HEK293 (cell line): Measurements from ENCODE around the gene ANTXR1.

Source experiments
- CTCF ChIA-PET: fragments of 350-600 bp; formaldehyde crosslinking; extraction: SDS; loops from one replicate; lab custom pipeline; 2021; ENCODE audit warnings: antibody characterized with exemption; lab: Yijun Ruan, JAX
- POLR2A ChIA-PET: fragments of 300-600 bp; formaldehyde crosslinking; extraction: SDS; loops from one replicate; lab custom pipeline; 2020; ENCODE audit warnings: antibody characterized with exemption, inconsistent platforms; lab: Yijun Ruan, JAX
- H3K27ac ChIP-seq: fragments of 200-500 bp; sonication (Bioruptor generic); 2 replicates; pipeline ENCODE4 v1.5.1; 2014; ENCODE audit warnings: low read depth, low read length, control low read depth, inconsistent platforms; ENCODE audit errors: extremely low read depth
- H3K36me3 ChIP-seq, 2 experiments: fragments of 200-500 bp in 1 of 2; sonication (Bioruptor generic) in 1 of 2; 1 replicate in 1 of 2; 2 replicates in 1 of 2; pipeline ENCODE4 v1.5.1; 2014 to 2017; ENCODE audit warnings: inconsistent platforms in 2 of 2, low read length in 2 of 2; ENCODE audit not compliant: control insufficient read depth in 2 of 2, insufficient read depth in 1 of 2
- H3K4me1 ChIP-seq: fragments of 200-500 bp; sonication (Bioruptor generic); 2 replicates; pipeline ENCODE4 v1.5.1; 2014; ENCODE audit warnings: mild to moderate bottlenecking, low read length, inconsistent platforms; ENCODE audit not compliant: control insufficient read depth, insufficient read depth
- H3K4me3 ChIP-seq: 2 replicates; pipeline ENCODE4 v1.5.1; 2011; ENCODE audit warnings: low read depth, mild to moderate bottlenecking, control low read depth, low read length, moderate library complexity
- H3K9me3 ChIP-seq: fragments of 200-500 bp; sonication (Bioruptor generic); 2 replicates; pipeline ENCODE4 v1.5.1; 2014; ENCODE audit warnings: low read depth, low read length, inconsistent platforms; ENCODE audit not compliant: control insufficient read depth, insufficient read depth
- GLI2 ChIP-seq: fragments of 450-650 bp; formaldehyde crosslinking; IDR thresholded peaks from 2 replicates; pipeline ENCODE4; 2017; ENCODE audit warnings: missing biosample characterization, missing genetic modification characterization, low read depth, borderline replicate concordance
- HIC1 ChIP-seq: fragments of 450-650 bp; formaldehyde crosslinking; IDR thresholded peaks from 2 replicates; pipeline ENCODE4 v1.5.1; 2016; ENCODE audit warnings: missing biosample characterization, missing genetic modification characterization
- KLF16 ChIP-seq: fragments of 450-650 bp; formaldehyde crosslinking; IDR thresholded peaks from 2 replicates; pipeline ENCODE4 v1.5.1; 2017; ENCODE audit warnings: missing biosample characterization, missing genetic modification characterization
- MEIS1 ChIP-seq: sonication (generic); formaldehyde crosslinking; IDR thresholded peaks from 2 replicates; pipeline ENCODE4 v1.8.1; 2022; ENCODE audit warnings: missing genetic modification reagents, mild to moderate bottlenecking, borderline replicate concordance
- PATZ1 ChIP-seq: fragments of 450-650 bp; formaldehyde crosslinking; IDR thresholded peaks from 2 replicates; pipeline ENCODE4 v1.5.1; 2016; ENCODE audit warnings: missing biosample characterization, missing genetic modification characterization
- PRDM1 ChIP-seq: fragments of 450-650 bp; formaldehyde crosslinking; IDR thresholded peaks from 2 replicates; pipeline ENCODE4; 2016; ENCODE audit warnings: missing biosample characterization, missing genetic modification characterization
- PRDM10 ChIP-seq: fragments of 450-650 bp; formaldehyde crosslinking; IDR thresholded peaks from 2 replicates; pipeline ENCODE4 v1.5.1; 2016; ENCODE audit warnings: missing biosample characterization, missing genetic modification characterization
- SCRT1 ChIP-seq: fragments of 450-650 bp; formaldehyde crosslinking; IDR thresholded peaks from 2 replicates; pipeline ENCODE4 v1.5.1; 2016; ENCODE audit warnings: missing biosample characterization, missing genetic modification characterization, borderline replicate concordance
- SP2 ChIP-seq: fragments of 450-650 bp; formaldehyde crosslinking; IDR thresholded peaks from 2 replicates; pipeline ENCODE4 v1.5.1; 2016; ENCODE audit warnings: missing biosample characterization, missing genetic modification characterization
- ZBTB1 ChIP-seq: fragments of 450-650 bp; formaldehyde crosslinking; IDR thresholded peaks from 2 replicates; pipeline ENCODE4 v1.5.1; 2016; ENCODE audit warnings: missing biosample characterization, missing genetic modification characterization
- ZBTB26 ChIP-seq: fragments of 450-650 bp; formaldehyde crosslinking; optimal IDR thresholded peaks from 2 replicates; pipeline ENCODE3; 2016; ENCODE audit warnings: missing biosample characterization, mild to moderate bottlenecking, missing genetic modification characterization
- ZBTB8A ChIP-seq: fragments of 450-650 bp; formaldehyde crosslinking; IDR thresholded peaks from 2 replicates; pipeline ENCODE4 v1.5.1; 2016; ENCODE audit warnings: missing biosample characterization, missing genetic modification characterization
- ZNF10 ChIP-seq: fragments of 450-650 bp; formaldehyde crosslinking; IDR thresholded peaks from 2 replicates; pipeline ENCODE4 v1.5.1; 2017; ENCODE audit warnings: missing biosample characterization, missing genetic modification characterization
- ZNF114 ChIP-seq: fragments of 450-650 bp; formaldehyde crosslinking; IDR thresholded peaks from 2 replicates; pipeline ENCODE4 v1.5.0; 2017; ENCODE audit warnings: missing biosample characterization, missing genetic modification characterization
- ZNF214 ChIP-seq: fragments of 450-650 bp; formaldehyde crosslinking; IDR thresholded peaks from 2 replicates; pipeline ENCODE4 v1.5.1; 2017; ENCODE audit warnings: missing biosample characterization, mild to moderate bottlenecking, missing genetic modification characterization, borderline replicate concordance
- ZNF223 ChIP-seq: fragments of 450-650 bp; formaldehyde crosslinking; IDR thresholded peaks from 2 replicates; pipeline ENCODE4 v1.5.1; 2016; ENCODE audit warnings: missing biosample characterization, missing genetic modification characterization
- ZNF248 ChIP-seq: fragments of 450-650 bp; formaldehyde crosslinking; IDR thresholded peaks from 2 replicates; pipeline ENCODE4 v1.5.1; 2017; ENCODE audit warnings: missing biosample characterization, missing genetic modification characterization
- ZNF548 ChIP-seq: fragments of 450-650 bp; formaldehyde crosslinking; IDR thresholded peaks from 2 replicates; pipeline ENCODE4 v1.5.1; 2016; ENCODE audit warnings: missing biosample characterization, missing genetic modification characterization
- ZNF585B ChIP-seq: fragments of 450-650 bp; formaldehyde crosslinking; IDR thresholded peaks from 2 replicates; pipeline ENCODE4 v1.5.1; 2016; ENCODE audit warnings: missing biosample characterization, missing genetic modification characterization
- ZNF621 ChIP-seq: fragments of 450-650 bp; formaldehyde crosslinking; IDR thresholded peaks from 2 replicates; pipeline ENCODE4 v1.5.1; 2017; ENCODE audit warnings: missing biosample characterization, missing genetic modification characterization
- ZNF664 ChIP-seq: fragments of 450-650 bp; formaldehyde crosslinking; IDR thresholded peaks from 2 replicates; pipeline ENCODE4 v1.5.1; 2016; ENCODE audit warnings: missing biosample characterization, missing genetic modification characterization
- ZNF670 ChIP-seq: fragments of 450-650 bp; formaldehyde crosslinking; IDR thresholded peaks from 2 replicates; pipeline ENCODE4 v1.5.1; 2016; ENCODE audit warnings: missing biosample characterization, missing genetic modification characterization, low read depth
- ZNF677 ChIP-seq: fragments of 450-650 bp; IDR thresholded peaks from 2 replicates; pipeline ENCODE4 v1.5.0; 2018; ENCODE audit warnings: missing biosample characterization, mild to moderate bottlenecking, missing genetic modification characterization, moderate library complexity
- ZNF776 ChIP-seq: fragments of 450-650 bp; formaldehyde crosslinking; IDR thresholded peaks from 2 replicates; pipeline ENCODE4 v1.5.0; 2017; ENCODE audit warnings: missing biosample characterization, missing genetic modification characterization, borderline replicate concordance
- ZNF785 ChIP-seq: fragments of 450-650 bp; formaldehyde crosslinking; IDR thresholded peaks from 2 replicates; pipeline ENCODE4 v1.5.1; 2016; ENCODE audit warnings: missing biosample characterization, missing genetic modification characterization

The ANTXR1 gene

GRCh38 chr2:69166465-69166811 lies 153.5 kb downstream of the ANTXR1 start:
- CTCF ChIA-PET: no interaction called here
- H3K4me1 ChIP-seq: peaks cover 8% of the 10 kb centered on the region

GRCh38 chr2:69166812-69167468 lies 154.0 kb downstream of the ANTXR1 start:
- ChIA-PET CTCF (no interaction called here), POLR2A (no interaction called here)
- no peaks in the 10 kb centered on the region for H3K36me3 ChIP-seq
- TF ChIP-seq ZNF223 (tag by site-specific recombination): no peak
- TF ChIP-seq SP2 (tag by site-specific recombination): no peak
- no peak for TF ChIP-seq PRDM1 (tag by site-specific recombination)
- no peak for TF ChIP-seq ZNF621
- TF ChIP-seq PRDM10 (tag by site-specific recombination): no peak
- no peak for TF ChIP-seq PATZ1 (tag by site-specific recombination)
- no peak for TF ChIP-seq MEIS1 (CRISPR knock-in tag)
- no peak for TF ChIP-seq ZNF248 (tag by site-specific recombination)
- TF ChIP-seq ZBTB1: no peak
- TF ChIP-seq ZNF776 (tag by site-specific recombination): no peak
- no peak for TF ChIP-seq ZNF114 (tag by site-specific recombination)
- TF ChIP-seq, all 188 proteins: peak for 0
- H3K9me3 ChIP-seq: no peaks in the 10 kb centered on the region
- no peak overlapping the region for H3K27ac ChIP-seq
- no peak overlapping the region for H3K4me3 ChIP-seq
- H3K4me1 ChIP-seq: peaks cover 5% of the 10 kb centered on the region

More at GRCh38 chr2:69166465-69166811, 153.5 kb downstream of the ANTXR1 start:
- TF ChIP-seq ZNF214 (tag by site-specific recombination) (no peak), ZNF677 (tag by site-specific recombination) (no peak), KLF16 (no peak), ZNF10 (tag by site-specific recombination) (no peak), HIC1 (tag by site-specific recombination) (no peak), ZNF548 (tag by site-specific recombination) (no peak), ZNF585B (tag by site-specific recombination) (no peak), ZBTB8A (tag by site-specific recombination) (no peak), SCRT1 (tag by site-specific recombination) (no peak), ZBTB26 (no peak), GLI2 (no peak), ZNF664 (no peak), ZNF670 (no peak), ZNF785 (tag by site-specific recombination) (no peak)
- no peaks in the 10 kb centered on the region for H3K9me3 ChIP-seq
- no peak overlapping the region for H3K4me3 ChIP-seq
- no peaks in the 10 kb centered on the region for H3K36me3 ChIP-seq
- POLR2A ChIA-PET: no interaction called here
- H3K27ac ChIP-seq: no peak overlapping the region
